ENCODE results near the gene RHOT2.

Gene RHOT2

GRCh38 chr16:667780-668518 lies at the start of gene RHOT2:
TSS of gene RHOT2 (plus strand) at chr16:668132. CDS start at chr16:668200, 68 bp downstream.
- peak; percentile 94 for DNase-seq (ENCODE audit: low spot score)

- DNase-seq (ENCODE audit: low spot score) = no peak
Observed at GRCh38 chr16:619476-620100, 48.3 kb upstream of the RHOT2 start.

- DNase-seq (ENCODE audit: low spot score) = no peak
Observed at GRCh38 chr16:620700-621525, 47.0 kb upstream of the RHOT2 start.

- no peak for DNase-seq (ENCODE audit: low spot score)
Observed at GRCh38 chr16:621526-622105, 46.3 kb upstream of the RHOT2 start.

- no peak for DNase-seq (ENCODE audit: low spot score)
Observed at GRCh38 chr16:622920-623280, 45.0 kb upstream of the RHOT2 start.

GRCh38 chr16:624526-625070 lies 43.3 kb upstream of the RHOT2 start:
- no peak for DNase-seq (ENCODE audit: low spot score)

GRCh38 chr16:625117-625976 lies 42.6 kb upstream of the RHOT2 start:
- no peak for DNase-seq (ENCODE audit: low spot score)

GRCh38 chr16:625977-626765 lies 41.8 kb upstream of the RHOT2 start:
- no peak for DNase-seq (ENCODE audit: low spot score)

- DNase-seq (ENCODE audit: low spot score) = no peak
Observed at GRCh38 chr16:626787-627453, 41.0 kb upstream of the RHOT2 start.

GRCh38 chr16:627454-628239 lies 40.3 kb upstream of the RHOT2 start:
- DNase-seq (ENCODE audit: low spot score) = no peak

- DNase-seq (ENCODE audit: low spot score) = no peak
Observed at GRCh38 chr16:628321-629061, 39.4 kb upstream of the RHOT2 start.

- no peak for DNase-seq (ENCODE audit: low spot score)
Observed at GRCh38 chr16:629185-629832, 38.6 kb upstream of the RHOT2 start.

GRCh38 chr16:629833-630248 lies 38.1 kb upstream of the RHOT2 start:
- DNase-seq (ENCODE audit: low spot score) = no peak

GRCh38 chr16:630249-630814 lies 37.6 kb upstream of the RHOT2 start:
- DNase-seq (ENCODE audit: low spot score) = no peak

GRCh38 chr16:630815-631405 lies 37.0 kb upstream of the RHOT2 start, which contains the start of gene WFIKKN1:
TSS of gene WFIKKN1 (plus strand) at chr16:630985. CDS start at chr16:631254, 269 bp downstream.
- DNase-seq (ENCODE audit: low spot score) = no peak

GRCh38 chr16:631808-632358 lies 36.0 kb upstream of the RHOT2 start:
- no peak for DNase-seq (ENCODE audit: low spot score)
